Stomach (tissue), 9 donors: Measurements from ENCODE around the gene ZNF222. TPM values are rescaled to one million over a fixed set of nuclear protein-coding genes. Genes with fewer than 3 reads are reported as not detected.
A peak's percentile ranks its signal among the peaks of the same experiment; 100 is the strongest.

Experiments
- DNase-seq, 2 donors: peaks; one replicate each; pipeline versions ENCODE4 v3.0.0 to v3.0.0-alpha.2; 2013 to 2019
- H3K27ac ChIP-seq, 5 donors: fragments of 200-600 bp in 4 of 5; sonication (generic) in 4 of 5; one replicate each; pipeline ENCODE4 v1.5.1; 2013 to 2019; ENCODE audit warnings: mild to moderate bottlenecking in 1 of 5, moderate library complexity in 1 of 5
- H3K27me3 ChIP-seq, 3 donors: fragments of 200-600 bp; sonication (generic); one replicate each; pipeline ENCODE4 v1.5.1; 2017 to 2019; ENCODE audit warnings: mixed run types in 1 of 3
- H3K36me3 ChIP-seq, 4 donors: fragments of 200-600 bp; sonication (generic); 1 replicate in 3 of 4; 2 replicates in 1 of 4; pipeline ENCODE4 v1.5.1; 2016 to 2019
- H3K4me1 ChIP-seq, 4 donors: fragments of 200-600 bp; sonication (generic); one replicate each; pipeline ENCODE4 v1.5.1; 2016 to 2019
- H3K4me3 ChIP-seq, 4 donors: fragments of 200-600 bp; sonication (generic) in 3 of 4; one replicate each; pipeline ENCODE4 v1.5.1; 2016 to 2019; ENCODE audit warnings: mild to moderate bottlenecking in 1 of 4
- H3K9me3 ChIP-seq, 4 donors: fragments of 200-600 bp; sonication (generic); one replicate each; pipeline ENCODE4 v1.5.1; 2016 to 2019
- EP300 ChIP-seq: sonication (generic); formaldehyde crosslinking; IDR thresholded peaks from one replicate; pipeline ENCODE4 v1.6.1; 2017; ENCODE audit warnings: antibody characterized with exemption
- POLR2A ChIP-seq, 4 donors: fragments of 450-650 bp; IDR thresholded peaks; one replicate each; pipeline ENCODE4 v1.6.1; 2016; ENCODE audit warnings: antibody characterized with exemption in 4 of 4, control low read depth in 2 of 4, mild to moderate bottlenecking in 1 of 4, moderate library complexity in 1 of 4
- POLR2AphosphoS5 ChIP-seq, 3 donors: sonication (generic); formaldehyde crosslinking; IDR thresholded peaks; one replicate each; pipeline ENCODE4 v1.6.1; 2016; ENCODE audit warnings: antibody characterized with exemption in 3 of 3
- WGBS, 5 donors: extraction: QIAGEN DNeasy Blood & Tissue Kit in 3 of 5; methylation state at CpG; one replicate each; pipeline versions ENCODE4 v1.1.5 to v1.1.7; 2013 to 2018; 5-methylcytosine and 5-hydroxymethylcytosine counted together
- intact Hi-C: fragments of 100-400 bp; cut with DNase I; formaldehyde crosslinking; loops from one replicate; pipeline ENCODE4 v1.15.1; 2023; ENCODE audit warnings: low total_unique reads
- polyA plus RNA-seq, 3 donors: library from polyadenylated mRNA; stranded (reverse); fragments of 200-250 nt; gene quantifications; one replicate each; pipeline ENCODE4 v1.2.3, GENCODE V29; 2013
- total RNA-seq, 5 donors: library from RNA; depleted of rRNA; stranded (reverse); fragments of >200 nt; gene quantifications; one replicate each; pipeline versions ENCODE4 v1.1.0 to v1.2.3, GENCODE V29; 2014 to 2016
- TF ChIP-seq, protein P1 (sequence below), 7 experiments: fragments of 450-650 bp in 4 of 7; fragments of 200-600 bp in 3 of 7; sonication (generic) in 3 of 7; IDR thresholded peaks; one replicate each; pipeline ENCODE4 v1.5.1; 2016 to 2019; ENCODE audit warnings: antibody characterized with exemption in 7 of 7, control low read depth in 2 of 7, mild to moderate bottlenecking in 1 of 7
- donor health status: healthy with polysubstance abuse.
- donor health status: Bipolar disorder and iron deficiency.
- donor health status: healthy.

ZNF222 gene
- total and polyA plus RNA-seq, 8 donors = 1.1 to 6.1 (median 2.2) TPM; not detected in 3

DNA sequence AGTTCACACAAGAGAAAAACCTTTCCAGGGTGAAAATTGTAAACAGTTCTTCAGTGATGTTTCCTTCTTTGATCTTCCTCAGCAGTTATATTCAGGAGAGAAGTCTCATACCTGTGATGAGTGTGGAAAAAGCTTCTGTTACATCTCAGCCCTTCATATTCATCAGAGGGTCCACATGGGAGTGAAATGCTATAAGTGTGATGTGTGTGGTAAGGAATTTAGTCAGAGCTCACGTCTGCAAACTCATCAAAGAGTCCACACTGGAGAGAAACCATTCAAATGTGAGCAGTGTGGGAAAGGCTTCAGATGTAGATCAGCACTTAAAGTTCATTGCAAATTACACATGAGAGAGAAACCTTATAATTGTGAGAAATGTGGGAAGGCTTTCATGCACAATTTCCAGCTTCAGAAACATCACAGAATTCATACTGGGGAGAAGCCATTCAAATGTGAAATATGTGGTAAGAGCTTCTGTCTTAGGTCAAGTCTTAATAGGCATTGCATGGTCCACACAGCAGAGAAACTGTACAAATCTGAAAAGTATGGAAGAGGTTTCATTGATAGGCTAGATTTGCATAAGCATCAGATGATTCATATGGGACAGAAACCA is 6.9 kb downstream of the ZNF222 start:
- no peak overlapping the region for H3K27ac ChIP-seq
- no peak overlapping the region for H3K4me3 ChIP-seq
- H3K36me3 ChIP-seq = peaks cover 49 to 63% (median 60%) of the 10 kb centered on the region in 4 donors
- no peak for TF ChIP-seq POLR2A (IDR thresholded peaks at IDR 0.05)
- TF ChIP-seq EP300 = no peak
- TF ChIP-seq POLR2AphosphoS5 (IDR thresholded peaks at IDR 0.05) = no peak
- TF ChIP-seq, protein P1, sequence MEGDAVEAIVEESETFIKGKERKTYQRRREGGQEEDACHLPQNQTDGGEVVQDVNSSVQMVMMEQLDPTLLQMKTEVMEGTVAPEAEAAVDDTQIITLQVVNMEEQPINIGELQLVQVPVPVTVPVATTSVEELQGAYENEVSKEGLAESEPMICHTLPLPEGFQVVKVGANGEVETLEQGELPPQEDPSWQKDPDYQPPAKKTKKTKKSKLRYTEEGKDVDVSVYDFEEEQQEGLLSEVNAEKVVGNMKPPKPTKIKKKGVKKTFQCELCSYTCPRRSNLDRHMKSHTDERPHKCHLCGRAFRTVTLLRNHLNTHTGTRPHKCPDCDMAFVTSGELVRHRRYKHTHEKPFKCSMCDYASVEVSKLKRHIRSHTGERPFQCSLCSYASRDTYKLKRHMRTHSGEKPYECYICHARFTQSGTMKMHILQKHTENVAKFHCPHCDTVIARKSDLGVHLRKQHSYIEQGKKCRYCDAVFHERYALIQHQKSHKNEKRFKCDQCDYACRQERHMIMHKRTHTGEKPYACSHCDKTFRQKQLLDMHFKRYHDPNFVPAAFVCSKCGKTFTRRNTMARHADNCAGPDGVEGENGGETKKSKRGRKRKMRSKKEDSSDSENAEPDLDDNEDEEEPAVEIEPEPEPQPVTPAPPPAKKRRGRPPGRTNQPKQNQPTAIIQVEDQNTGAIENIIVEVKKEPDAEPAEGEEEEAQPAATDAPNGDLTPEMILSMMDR (IDR thresholded peaks at IDR 0.05) = no peak
- H3K4me1 ChIP-seq = no peaks in the 10 kb centered on the region
- intact Hi-C loops = no loop called here
- peaks cover 45 to 100% (median 87%) of the 10 kb centered on the region in 4 donors for H3K9me3 ChIP-seq
- H3K27me3 ChIP-seq = no peaks in the 10 kb centered on the region
- 75 to 91% (median 84%) methylated on average over 1 of the region's 1 CpG for WGBS, 5 donors
- no peak for DNase-seq

DNA sequence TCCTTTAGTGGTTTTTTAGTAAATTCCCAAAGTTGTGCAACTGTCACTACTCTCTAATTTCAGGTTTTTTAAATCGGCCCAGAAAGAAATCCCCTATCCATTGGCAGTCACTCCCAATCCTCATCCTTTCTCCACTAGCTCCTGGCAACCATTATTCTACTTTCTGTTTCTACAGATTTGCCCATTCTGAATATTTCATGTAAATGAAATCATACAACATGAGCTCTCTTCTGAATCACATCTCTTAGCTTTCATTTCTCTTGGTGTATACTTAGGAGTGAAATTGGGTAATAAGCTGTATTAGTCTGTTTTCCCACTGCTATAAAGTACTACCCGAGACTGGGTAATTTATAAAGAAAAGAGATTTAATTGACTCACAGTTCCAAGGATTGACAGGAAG is 17.0 kb downstream of the ZNF222 start:
- intact Hi-C loops = no loop called here
- H3K27me3 ChIP-seq = peaks cover 0 to 4% (median 0%) of the 10 kb centered on the region in 3 donors
- WGBS, 5 donors = 74 to 89% (median 85%) methylated on average over 2 of the region's 2 CpGs

DNA sequence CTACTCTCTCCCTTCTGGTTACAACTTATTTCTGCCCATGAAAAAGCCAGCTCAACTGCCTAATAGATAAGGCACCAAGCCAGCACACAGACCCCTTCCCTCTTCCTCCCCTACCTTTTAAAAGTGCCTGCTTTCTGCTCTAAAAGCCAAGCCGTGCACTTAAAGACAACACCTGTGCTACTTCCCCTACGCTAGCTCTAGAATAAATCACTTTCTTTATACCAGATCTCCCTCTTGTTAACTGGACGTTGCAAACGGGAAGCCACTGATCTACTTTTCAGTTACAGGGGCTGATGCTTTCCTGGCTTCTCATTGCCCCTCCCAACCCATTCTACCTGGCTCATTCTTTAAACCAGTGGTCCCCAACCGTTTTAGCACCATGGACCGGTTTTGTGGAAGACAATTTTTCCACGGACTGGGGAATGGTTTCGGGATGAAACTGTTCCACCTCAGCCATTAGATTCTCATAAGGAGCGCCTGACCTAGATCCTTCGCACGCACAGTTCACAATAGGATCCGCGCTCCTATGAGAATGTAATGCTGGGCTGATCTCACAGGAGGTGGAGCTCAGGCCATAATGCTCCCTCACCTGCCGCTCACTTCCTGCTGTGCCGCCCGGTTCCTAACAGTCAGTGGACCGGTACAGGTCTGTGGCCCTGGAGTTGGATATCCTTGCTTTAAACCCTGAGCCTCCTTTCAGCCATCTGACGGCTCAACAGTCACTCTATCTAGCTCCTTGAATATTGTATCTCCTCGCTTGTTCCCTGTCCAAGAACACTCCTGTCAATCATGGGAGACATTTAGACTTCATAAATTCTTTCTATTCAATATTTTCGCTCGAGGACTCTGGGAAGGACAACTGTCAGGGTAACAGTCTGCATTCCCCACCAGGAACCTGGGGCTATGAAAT is 25.8 kb downstream of the ZNF222 start:
- TF ChIP-seq POLR2AphosphoS5 (IDR thresholded peaks at IDR 0.05) (no peak), POLR2A (IDR thresholded peaks at IDR 0.05) (no peak)
- TF ChIP-seq, protein P1 (IDR thresholded peaks at IDR 0.05) = no peak
- peaks cover 7 to 23% (median 18%) of the 10 kb centered on the region in 4 donors for H3K4me1 ChIP-seq
- peak overlapping the region; percentile 32 to 82 (median 78) for H3K27ac ChIP-seq
- 9 to 19% (median 11%) methylated on average over 21 of the region's 21 CpGs for WGBS, 5 donors
- peak overlapping the region; percentile 67 to 79 (median 69) for H3K4me3 ChIP-seq
- peak; percentile 28 to 79 for DNase-seq
- intact Hi-C loops = no loop called here
- H3K9me3 ChIP-seq = peaks cover 0 to 23% (median 11%) of the 10 kb centered on the region in 4 donors
- H3K27me3 ChIP-seq = peaks cover 0 to 29% (median 0%) of the 10 kb centered on the region in 3 donors
- H3K36me3 ChIP-seq = peaks cover 4 to 16% (median 14%) of the 10 kb centered on the region in 4 donors

More for the DNA sequence above, 17.0 kb downstream of the ZNF222 start:
- Histone ChIP-seq H3K27ac (no peak overlapping the region), H3K36me3 (no peaks in the 10 kb centered on the region), H3K4me1 (no peaks in the 10 kb centered on the region), H3K9me3 (peaks cover 0 to 71% (median 57%) of the 10 kb centered on the region in 4 donors), H3K4me3 (no peak overlapping the region)
- TF ChIP-seq, protein P1 (IDR thresholded peaks at IDR 0.05) = no peak
- TF ChIP-seq EP300 (no peak), POLR2A (IDR thresholded peaks at IDR 0.05) (no peak), POLR2AphosphoS5 (IDR thresholded peaks at IDR 0.05) (no peak)
- DNase-seq = no peak

DNA sequence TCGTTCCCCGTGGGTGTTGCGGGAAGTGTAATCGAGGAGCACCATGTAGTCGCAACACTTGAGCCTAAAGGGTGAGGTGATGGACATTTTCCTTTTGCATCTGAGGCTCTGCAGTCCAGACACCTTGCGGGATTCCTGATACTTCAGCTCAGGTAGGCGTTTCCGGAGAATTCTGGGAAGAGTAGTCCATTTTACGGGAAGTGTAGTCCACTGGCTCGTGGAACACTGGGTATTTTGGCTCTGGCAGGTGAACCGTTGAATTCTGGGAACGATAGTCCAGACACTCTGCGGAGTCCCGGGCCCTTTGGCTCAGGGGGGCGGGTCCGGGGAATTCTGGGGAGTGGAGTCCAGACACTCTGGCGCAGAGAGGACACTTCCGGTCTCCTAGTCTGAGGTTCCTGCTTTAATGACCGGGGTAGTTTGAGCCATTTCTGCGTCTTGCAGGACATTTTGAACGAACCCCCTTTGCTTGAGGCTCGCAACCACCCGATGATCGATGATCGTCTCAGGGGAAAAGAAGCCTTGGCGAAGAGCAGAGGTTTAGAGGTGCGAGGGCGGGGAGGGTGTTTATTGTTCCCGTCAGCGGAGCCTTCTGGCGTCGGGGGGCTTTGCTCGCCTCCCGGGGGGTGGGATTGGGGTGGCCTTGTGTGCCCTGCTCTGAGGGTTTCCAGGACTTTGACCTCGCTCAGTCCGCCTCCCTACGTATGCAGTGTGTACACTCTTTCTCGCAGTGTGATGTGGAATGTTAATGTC is 26.6 kb downstream of the ZNF222 start, which contains the start of gene ZNF223:
ZNF223 (plus strand) TSS at position 387 of the 753 bp plus-strand sequence. CDS start 3,141 bp downstream, outside the sequence.
- WGBS, 5 donors = 1 to 3% (median 2%) methylated on average over 32 to 38 of the region's 38 CpGs
- peak within 1 kb of the TSS; percentile 71 to 82 (median 78) for H3K27ac ChIP-seq
- peaks cover 0 to 26% (median 13%) of the 10 kb centered on the region in 4 donors for H3K9me3 ChIP-seq
- H3K27me3 ChIP-seq = peaks cover 0 to 29% (median 0%) of the 10 kb centered on the region in 3 donors
- DNase-seq = peak; percentile 95 to 98
- H3K4me1 ChIP-seq = peaks cover 7 to 23% (median 18%) of the 10 kb centered on the region in 4 donors
- H3K36me3 ChIP-seq = peaks cover 4 to 22% (median 19%) of the 10 kb centered on the region in 4 donors
- peak within 1 kb of the TSS; percentile 67 to 79 (median 69) for H3K4me3 ChIP-seq
- intact Hi-C loops = no loop called here
- TF ChIP-seq, protein P1 (IDR thresholded peaks at IDR 0.05) = no peak
- TF ChIP-seq POLR2AphosphoS5 (IDR thresholded peaks at IDR 0.05) = peak; percentile 76 to 93 (median 90)
- TF ChIP-seq EP300 = peak; percentile 38
